Stimulated activated CD4-positive, alpha-beta T cell treated with anti-CD3 and anti-CD28 coated beads, TNF-alpha, amount 100 ng/mL, for 24 hours (primary cell): ENCODE measurements around the gene CRP.
"Not testable (repeated sequence)": the region's sequence is repeated elsewhere in the genome, so short reads cannot be mapped to it uniquely, and the experiment has no call there.

Experiments
- DNase-seq, 3 experiments: peaks; one replicate each; pipeline ENCODE4 v3.0.0-alpha.2; 2020; ENCODE audit warnings: low read depth in 3 of 3

CRP gene, protein sequence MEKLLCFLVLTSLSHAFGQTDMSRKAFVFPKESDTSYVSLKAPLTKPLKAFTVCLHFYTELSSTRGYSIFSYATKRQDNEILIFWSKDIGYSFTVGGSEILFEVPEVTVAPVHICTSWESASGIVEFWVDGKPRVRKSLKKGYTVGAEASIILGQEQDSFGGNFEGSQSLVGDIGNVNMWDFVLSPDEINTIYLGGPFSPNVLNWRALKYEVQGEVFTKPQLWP

DNA sequence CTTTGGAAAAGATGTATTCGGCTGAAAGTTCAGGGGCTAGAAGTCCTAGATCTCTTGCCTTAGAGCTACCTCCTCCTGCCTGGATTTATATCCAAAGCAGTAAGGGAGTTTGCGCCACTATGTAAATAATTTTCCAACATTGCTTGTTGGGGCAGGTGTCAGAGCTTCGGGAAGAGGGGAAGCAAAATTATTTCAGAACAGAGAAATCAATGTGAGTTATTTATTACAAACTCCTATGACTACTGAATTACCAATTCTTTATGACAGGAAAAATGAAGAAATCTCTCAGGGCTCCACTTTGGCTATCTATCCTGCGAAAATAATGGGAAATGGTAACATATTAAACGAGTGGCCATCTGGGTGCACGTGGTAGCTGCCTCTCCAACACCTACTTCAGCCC, at the start of gene CRP:
Gene CRP, minus strand, starts transcription at position 61 of the 400 bp plus-strand sequence. CDS start 104 bp downstream, outside the sequence.
- no peak for DNase-seq

DNA sequence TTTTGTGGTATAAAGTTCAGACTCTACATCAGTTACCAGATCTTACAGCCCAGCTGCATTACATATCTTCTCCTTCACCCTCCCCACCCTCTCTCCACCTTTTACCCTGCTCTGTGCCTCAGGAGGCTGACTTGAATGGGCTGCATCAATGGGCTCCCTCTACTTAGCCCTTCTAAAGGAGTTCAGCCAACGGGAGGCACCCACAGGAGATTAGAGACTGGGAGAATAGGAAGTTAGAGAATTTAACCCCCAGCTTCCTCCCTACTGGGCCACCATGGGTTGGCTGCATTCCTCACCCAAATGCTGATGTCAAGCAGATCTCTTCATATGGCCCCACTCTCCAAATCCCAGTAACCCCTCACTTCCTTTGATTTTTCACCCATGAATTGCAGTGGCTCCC, 49.3 kb upstream of the CRP start:
- no peak for DNase-seq

DNA sequence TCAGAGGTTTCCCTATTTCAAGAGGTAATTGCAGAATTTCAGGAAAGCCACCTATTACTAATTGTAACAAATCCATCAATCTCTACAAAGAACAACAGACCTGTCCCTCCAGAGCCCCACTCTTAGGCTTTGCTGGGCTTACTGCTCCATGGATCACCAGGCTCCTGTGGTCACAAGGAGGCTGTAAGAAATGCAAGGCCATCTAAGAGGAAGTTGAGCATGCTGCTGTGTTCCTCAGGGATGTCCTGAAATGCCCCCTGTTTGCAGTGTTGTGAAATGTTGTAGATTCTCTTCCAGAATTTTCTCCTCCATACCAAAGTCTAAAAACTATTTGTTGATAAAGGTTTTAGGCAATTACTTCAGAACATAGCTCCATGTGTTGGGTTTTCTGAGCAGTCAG, 42.0 kb upstream of the CRP start:
- DNase-seq, result no peak

DNA sequence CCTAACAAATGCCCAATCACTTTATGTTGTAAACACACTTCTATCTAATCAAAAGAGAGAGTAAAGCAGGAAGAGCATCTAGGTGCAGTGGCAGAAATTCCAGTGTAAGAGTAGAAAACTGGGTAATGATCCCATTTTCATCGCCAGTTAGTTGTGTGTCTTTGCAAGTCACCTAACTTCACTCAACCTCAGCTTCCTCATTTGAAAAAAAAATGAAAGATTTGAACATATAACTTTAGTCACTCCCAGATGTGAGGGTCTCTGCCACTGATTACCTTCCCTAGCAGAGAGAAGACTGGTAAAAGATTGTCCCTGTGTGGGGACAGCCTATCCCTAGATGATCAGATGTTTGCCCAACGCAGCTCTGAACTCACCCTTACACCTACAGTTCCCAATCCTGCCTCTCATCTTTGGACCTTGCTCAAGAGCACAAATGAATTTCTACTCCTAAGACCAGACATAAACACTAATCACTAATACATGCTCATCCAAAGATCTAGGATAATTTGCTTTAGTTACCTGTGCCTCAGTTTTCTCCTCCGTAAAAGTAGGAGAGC, 41.1 kb upstream of the CRP start:
- DNase-seq, result no peak

DNA sequence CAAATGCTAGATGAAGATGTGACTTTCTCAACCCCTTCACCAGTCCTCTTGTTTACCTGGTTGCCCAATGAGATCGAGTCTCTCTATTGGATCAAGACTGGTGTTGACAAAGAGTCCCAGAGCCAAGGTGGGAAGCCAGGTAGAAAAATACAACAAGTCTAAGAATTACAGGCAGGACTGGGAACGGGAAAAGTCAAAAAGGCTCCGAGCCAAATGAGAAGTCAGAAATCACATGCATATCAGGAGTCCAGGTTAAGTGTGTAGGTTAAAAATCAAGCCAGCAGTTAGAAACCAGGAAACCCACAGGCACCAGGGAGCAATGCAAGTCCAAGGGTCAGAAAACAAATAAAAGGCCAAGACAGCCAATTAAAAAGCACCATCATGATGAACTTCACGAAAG, 39.0 kb upstream of the CRP start:
- DNase-seq, result no peak

DNA sequence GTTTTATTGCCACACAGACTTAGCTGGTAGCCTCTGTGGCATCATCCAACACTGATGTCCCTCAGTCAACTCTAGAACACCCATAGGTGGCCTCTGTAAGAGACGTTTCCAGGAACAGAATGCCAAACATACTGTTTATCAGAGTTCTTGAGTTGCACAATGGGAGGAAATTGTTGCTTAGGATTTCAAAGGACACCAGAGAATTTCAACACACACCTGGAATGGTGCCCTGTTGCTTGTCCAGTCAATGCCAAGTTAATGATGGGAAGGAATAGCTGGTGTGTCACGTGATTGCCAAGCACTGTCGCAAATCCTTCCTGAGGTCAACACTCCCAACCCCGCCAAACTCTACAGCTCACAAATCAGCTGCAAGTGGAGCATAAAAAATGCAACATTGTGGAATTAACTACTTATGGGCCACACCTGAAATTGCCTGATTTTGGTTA, 37.8 kb upstream of the CRP start:
- DNase-seq, result no peak

DNA sequence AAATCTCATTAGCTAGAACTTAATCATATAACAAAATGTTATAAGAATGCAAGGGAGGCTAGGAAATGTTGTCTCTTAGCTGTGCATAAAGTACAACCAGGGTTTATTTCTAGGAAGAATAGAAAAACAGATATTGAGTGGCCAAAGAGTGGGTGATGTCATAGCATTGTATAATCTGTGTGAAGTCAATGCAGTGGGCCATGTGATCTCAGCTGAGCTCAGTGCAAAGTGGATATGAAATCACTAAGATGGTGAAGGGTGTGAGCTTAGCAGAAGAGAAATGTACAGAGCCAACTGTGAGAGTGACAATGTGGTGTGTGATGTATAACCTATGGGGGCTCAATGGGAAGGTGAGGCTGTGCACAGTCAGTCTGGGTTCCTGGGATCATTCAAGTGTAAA, 36.6 kb upstream of the CRP start:
- DNase-seq, result no peak

DNA sequence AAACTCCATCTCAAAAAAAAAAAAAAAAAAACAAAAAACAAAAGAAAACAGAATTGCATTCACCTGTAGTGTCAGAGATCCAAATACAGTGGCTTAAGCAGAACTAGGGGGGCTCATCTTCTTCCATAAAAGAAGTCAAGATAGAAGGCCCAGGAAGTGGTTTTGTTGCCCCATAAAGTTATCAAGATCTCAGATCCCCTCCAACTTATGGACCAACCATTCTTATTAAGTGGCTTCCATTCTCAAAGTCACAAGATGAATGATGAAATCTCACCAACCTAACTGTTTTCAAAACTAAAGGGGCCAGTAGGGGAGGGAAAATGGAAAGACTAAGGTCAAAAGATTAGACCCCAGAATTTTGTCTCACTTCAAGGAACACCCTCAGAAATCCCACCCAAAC, 36.2 kb upstream of the CRP start:
- DNase-seq, result no peak

DNA sequence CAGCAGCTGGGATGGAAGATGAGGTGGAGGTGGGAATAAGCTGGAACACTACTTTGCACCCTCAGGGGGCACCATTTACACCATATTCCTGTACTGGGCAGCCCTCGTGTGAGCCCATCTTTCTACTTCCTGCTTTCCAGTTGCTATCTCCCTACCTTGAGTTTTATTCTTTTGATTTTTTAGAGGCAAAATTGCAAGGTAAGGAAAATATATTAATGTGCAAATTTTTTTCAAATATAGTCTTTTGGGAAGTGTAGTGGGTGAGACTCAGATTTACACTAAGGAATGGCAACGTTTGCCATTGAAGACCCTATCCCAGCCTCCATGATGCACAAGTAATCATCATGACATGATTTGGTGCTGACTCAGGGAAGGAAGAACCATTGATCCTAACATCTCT, 35.2 kb upstream of the CRP start:
- DNase-seq, result no peak

DNA sequence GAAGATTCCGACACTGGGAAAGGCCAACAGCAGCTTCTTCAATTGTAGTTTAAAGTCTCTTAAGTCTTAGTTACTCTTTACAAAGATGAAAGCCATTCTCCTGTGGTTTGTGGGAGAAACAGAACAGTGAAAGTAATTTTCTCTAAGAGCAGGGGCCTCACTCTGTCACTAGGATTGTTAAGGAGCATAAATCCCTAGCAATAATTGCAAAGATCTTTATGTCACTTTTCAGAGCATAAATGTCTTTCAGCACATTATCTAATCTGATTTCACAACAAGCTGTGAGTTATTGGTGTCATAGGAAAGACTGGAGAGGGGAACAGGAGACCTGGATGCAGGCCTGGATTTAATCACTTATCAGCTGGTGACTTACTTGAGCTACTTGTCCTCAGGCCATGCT, 34.0 kb upstream of the CRP start:
- no peak for DNase-seq

DNA sequence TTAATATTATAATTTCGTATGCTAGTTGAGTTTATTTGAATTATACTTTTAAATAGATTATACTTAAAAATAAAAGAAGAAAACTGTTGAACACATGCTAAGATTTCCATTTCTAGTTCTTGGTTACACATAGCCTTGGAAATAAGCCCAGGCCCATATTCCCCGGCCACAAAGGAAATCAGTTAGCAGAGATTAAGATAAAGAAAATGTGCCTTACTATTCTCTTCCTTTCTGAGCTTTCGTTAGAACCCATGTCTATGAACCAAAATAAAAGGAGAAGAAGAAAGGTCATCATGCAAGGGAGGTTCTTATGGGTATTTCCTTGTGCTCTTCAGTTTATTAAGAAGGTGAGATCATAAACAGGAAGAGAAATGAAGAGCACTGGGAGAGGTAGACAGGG, 32.3 kb upstream of the CRP start:
- no peak for DNase-seq

DNA sequence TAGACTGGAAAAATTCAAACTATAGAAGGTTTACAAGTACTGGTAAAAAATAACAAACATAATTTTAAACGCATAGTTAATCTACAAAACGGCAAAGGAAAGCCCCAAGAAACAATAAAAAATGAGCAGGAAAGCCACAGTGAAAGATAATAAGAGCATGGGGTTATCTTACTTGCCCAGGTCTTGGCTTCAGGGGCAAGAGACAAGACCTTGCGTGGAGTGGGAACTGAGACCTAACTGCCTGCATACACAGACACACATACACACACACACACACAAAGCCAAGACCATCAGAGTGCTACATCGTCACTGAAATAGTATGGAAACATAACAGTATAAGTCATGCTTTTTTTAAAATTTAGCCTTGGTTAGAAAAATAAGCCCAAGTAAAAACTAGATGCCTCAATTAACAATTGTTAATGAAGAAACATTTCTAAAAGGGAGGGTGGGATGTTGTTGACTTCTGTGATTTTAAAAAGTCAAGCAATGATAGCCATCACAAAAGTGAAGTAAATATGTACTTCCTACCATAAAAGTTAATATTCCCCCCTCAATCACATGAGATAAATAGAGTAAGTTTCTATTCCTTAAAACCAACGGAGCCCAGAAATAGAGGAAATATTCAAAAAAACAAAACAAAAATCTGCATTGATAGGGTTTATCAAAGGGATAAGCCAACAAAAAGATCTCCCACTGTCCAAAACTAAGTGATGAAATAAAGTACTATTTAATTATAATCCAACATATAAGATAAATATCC, 29.4 kb upstream of the CRP start:
- DNase-seq, result no peak

DNA sequence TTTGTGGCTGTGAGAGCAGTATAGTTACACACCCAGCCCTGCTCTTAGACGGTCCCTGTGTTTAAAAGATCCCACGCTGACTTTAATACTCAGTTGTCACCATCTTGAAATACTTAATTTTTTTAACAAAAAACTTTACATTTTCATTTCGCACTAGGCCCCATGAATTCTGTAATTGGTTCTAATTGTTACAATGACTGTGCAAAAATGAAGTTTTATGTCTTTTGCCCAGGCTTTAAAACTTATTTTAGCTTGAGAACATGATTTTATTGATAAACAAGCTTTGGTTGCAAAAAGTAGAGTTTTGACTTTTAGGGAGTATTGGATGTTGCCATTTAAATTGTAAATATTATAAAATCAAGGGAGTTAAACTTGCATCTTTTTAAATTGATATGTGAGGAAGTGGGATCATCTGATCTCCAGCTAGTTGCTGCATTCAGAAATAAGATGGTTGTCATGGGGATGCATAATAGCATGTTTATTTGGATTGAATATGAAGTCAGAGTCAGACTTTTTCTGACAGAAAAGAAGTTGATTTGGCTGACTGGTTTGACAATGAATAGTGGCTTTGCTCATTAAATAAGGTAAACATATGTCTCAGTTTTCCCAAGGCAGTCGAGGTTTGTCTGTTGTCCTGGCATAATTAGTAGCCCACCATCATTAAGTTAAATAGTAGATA, 23.0 kb upstream of the CRP start:
- no peak for DNase-seq

DNA sequence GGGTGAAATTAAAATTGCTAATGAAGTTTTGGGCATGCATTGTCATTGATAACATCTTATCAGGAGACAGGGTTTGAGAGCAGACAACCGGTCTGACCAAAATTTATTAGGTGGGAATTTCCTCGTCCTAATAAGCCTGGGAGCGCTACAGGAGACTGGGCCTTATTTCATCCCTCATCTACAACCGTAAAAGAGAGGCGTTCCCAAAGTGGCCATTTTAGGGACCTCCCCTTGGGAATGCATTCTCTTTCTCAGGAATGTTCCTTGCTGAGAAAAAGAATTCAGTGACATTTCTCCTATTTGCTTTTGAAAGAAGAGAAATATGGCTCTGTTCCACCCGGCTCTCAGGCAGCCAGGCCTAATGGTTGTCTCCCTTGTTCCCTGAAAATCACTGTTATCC, 8.8 kb upstream of the CRP start:
- DNase-seq, result not testable (repeated sequence)

DNA sequence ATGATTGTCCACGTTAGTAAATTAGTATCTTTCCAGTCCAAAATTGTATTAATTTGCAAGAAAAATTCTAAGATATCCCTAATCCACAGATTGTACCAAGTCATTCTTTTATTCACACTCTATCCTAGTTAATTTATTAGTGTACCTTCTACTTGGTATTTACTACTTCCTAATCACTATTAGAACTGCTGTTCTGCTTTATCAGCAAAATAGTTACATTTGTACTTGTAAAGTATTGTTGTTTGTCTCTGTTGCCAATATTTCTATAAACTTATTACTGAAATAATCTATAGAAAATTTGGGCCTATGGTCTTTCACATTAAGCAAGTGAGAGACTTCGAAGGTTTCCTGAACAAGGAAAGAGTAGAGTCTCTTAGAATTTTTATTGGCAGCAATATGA, 5.6 kb upstream of the CRP start:
- no peak for DNase-seq

DNA sequence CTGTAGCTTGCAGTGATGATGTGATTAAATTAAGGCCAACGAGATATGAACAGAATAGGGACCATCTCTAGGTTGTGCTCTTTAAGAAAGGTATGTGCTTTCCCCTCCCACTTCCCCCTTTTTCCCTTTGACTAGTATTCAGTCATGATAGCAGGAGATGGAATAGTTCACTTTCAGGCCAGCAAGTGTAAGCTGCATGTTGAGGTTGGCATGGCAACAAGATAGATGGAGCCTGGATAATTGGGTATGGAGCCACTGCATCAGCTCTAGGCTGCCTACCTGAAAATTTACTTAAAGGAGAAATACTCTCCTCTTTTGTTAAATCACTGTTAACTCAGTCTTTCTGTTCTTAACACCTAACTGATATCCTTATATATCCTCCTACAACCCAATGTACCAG, 1.5 kb upstream of the CRP start:
- DNase-seq, result no peak

DNA sequence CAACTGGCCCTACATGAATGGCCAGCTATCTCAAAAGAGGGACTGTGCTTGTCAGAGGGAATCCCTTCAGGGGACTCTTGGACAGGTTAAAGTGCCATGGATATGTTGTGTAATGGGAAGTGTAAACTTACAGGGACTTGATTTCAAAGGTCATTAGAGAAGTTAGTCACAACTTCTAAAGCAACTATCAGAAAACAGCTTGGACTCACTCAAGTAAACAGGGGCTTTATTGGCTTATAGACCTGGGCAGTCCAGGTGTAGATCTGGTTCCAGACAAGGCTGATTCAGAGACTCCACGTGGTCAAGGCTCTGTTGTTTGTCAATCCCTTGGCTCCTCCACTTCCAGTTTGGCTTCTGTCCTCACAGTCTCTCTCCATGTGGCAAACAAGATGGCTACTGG, 2.3 kb downstream of the CRP start:
- DNase-seq, result no peak

DNA sequence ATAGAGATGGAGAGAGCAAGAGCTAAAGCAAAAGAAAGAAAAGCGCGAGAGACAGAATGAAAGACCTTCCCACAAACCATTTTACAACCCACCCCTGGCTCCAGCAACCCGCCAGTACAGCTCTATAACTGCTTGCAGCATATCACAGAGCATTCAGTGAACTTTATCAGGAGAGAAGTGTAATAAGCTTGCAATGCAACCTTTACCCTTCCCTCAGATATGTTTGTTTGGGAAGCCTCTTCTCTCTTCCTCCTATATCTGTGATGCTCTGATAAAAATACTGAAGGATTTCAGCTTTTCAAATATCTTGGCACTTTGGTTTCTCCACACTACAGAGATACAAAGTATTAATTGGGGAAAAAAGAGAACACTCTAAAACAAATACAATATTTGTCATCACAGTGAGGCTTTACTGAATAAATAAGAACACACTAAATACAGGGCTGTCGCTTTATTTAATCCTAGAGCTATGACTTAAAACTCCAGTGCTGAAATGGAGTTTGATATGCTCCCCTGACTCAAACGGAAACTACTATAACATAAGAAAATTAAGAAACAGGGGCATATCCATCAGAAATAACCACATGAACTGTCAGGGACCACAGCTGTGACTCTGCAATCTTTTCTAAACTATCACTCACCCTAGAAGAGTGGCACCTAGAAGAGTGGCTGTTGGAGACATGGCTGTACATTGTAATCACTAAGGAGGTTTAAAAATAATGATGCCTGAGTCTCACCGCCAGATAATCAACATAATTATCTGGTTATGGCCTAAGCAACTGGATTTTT, 6.7 kb downstream of the CRP start:
- no peak for DNase-seq

DNA sequence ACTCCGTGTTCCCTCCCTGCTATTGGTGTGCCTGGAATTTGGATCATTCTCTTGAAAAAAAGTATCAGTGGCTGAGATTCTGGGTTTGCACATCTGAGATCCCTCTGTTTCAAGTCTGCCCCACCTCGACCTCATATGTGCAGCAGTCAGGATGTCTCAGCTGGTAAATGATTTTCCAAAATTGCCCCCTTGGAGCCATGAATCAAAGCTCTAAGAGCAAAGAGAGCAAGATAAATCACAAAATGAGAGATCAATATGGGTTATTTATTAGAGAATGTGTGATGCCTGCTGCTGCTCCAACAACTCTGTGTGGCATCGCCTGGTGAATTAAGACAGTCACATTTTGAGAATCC, 8.5 kb downstream of the CRP start:
- no peak for DNase-seq

DNA sequence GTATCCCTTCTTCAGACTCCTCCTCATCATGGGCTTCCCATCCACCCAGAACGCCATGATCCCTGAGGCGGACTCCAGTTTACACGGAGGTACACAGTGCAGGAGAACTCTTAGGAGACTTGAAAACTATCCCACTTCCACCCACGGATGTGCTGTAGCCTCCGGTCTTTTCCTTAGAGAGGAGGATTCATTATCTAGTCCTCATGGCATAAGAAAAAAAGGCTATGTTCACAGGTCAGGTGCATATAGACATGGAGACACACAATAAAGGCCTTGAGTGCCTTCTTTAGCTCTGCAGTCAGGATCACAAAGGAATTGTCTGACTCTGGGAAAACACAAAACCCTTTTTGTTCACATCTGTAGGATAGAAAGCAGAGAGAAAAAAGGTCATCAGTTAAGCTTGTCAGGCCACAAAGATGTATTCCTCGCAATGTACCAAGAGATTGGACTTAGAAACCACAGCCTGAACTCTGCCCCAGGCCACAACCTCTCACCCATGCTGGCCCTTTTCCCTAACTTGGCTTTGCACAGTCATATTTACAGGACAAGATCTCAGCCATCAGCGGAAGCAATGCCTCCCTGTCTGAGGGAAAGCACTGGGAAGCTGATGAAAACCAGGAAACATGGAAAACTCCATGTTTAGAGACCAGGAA, 9.0 kb downstream of the CRP start:
- no peak for DNase-seq

DNA sequence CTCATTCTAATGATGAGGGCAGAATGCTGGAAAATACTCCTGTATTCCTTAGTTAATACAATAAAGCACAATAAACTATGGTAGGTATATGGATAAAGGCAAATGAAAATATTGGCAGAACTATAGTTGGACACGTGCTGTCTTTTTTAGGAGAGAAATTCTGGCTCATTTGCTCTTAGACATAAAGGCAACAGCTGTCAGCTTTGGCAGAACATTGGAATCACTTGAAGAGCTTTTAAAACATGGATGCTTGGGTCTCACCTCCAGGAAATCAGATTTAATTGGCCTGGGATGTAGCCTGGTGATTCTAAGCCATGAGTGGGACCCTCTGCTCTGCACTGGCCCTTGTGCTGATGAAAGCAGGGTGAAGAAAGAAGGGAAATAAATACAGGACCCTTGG, 9.9 kb downstream of the CRP start:
- no peak for DNase-seq

DNA sequence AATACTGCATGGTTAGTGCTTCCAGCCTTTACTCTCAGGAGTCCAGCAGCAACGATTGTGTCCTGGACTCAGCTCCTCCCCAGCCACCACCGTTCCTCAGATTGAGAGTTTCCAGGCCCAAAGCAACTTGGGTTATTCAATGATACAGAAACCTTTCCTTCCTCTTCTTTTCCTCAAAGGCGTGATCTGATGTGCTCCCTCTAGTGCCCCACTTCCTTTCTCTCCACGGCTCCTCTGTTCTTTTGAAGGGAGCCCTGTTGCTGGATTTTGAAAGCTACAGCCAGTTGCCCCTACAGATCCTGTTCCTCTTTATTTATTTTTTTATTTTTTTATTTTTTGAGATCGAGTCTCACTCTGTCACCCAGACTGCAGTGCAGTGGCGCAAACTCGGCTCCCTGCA, 14.1 kb downstream of the CRP start:
- DNase-seq, result no peak
